Heart left ventricle (tissue), 16 donors: Measurements from ENCODE around the gene NPIPB13. TPM values are rescaled to one million over a fixed set of nuclear protein-coding genes. Genes with fewer than 3 reads are reported as not detected.
"Not testable (repeated sequence)": the region's sequence is repeated elsewhere in the genome, so short reads cannot be mapped to it uniquely, and the experiment has no call there.

Experiments
- ATAC-seq, 4 donors: fragments of 200-7000 bp; cut with Tn5 transposase; one replicate each; pipeline ENCODE4 v1.9.1; 2020 to 2022; ENCODE audit warnings: moderate library complexity in 4 of 4, mild to moderate bottlenecking in 3 of 4, moderate number of reproducible peaks in 1 of 4
- DNase-seq, 5 donors: peaks; one replicate each; pipeline ENCODE4 v3.0.0-alpha.2; 2020
- H3K27ac ChIP-seq, 12 donors: fragments of 200-600 bp; sonication (generic) in 4 of 12; one replicate each; pipeline versions ENCODE4 v1.5.0 to v1.8.0; 2016 to 2022; ENCODE audit warnings: mild to moderate bottlenecking in 2 of 12
- H3K27me3 ChIP-seq, 9 donors: fragments of 200-600 bp; sonication (generic) in 2 of 9; one replicate each; pipeline versions ENCODE4 v1.5.1 to v1.8.0; 2016 to 2022; ENCODE audit warnings: mild to moderate bottlenecking in 3 of 9
- H3K36me3 ChIP-seq, 9 donors: fragments of 200-600 bp; sonication (generic) in 2 of 9; one replicate each; pipeline versions ENCODE4 v1.5.0 to v1.8.0; 2018 to 2022; ENCODE audit warnings: mild to moderate bottlenecking in 2 of 9
- H3K4me1 ChIP-seq, 12 donors: fragments of 200-600 bp; sonication (generic) in 4 of 12; one replicate each; pipeline versions ENCODE4 v1.5.0 to v1.8.0; 2016 to 2022; ENCODE audit warnings: mild to moderate bottlenecking in 3 of 12
- H3K4me3 ChIP-seq, 12 donors: fragments of 200-600 bp; sonication (generic) in 4 of 12; one replicate each; pipeline versions ENCODE4 v1.5.0 to v1.8.0; 2017 to 2022; ENCODE audit warnings: mild to moderate bottlenecking in 9 of 12, moderate library complexity in 4 of 12
- H3K9me3 ChIP-seq, 12 donors: fragments of 200-600 bp; sonication (generic) in 4 of 12; one replicate each; pipeline versions ENCODE4 v1.5.0 to v1.8.0; 2016 to 2022; ENCODE audit warnings: mild to moderate bottlenecking in 1 of 12
- WGBS, 4 donors: extraction: QIAGEN DNeasy Blood & Tissue Kit in 2 of 4; methylation state at CpG; one replicate each; pipeline versions ENCODE4 v1.1.5 to v1.1.7; 2013 to 2018; 5-methylcytosine and 5-hydroxymethylcytosine counted together
- intact Hi-C, 10 donors: fragments of 100-400 bp; cut with DNase I; formaldehyde crosslinking; loops; one replicate each; pipeline versions ENCODE4 v1.11.1 to v1.14.2; 2022
- polyA plus RNA-seq, 2 donors: library from polyadenylated mRNA; stranded (reverse); fragments of 200-250 nt; gene quantifications; one replicate each; pipeline ENCODE4 v1.2.3, GENCODE V29; 2013
- total RNA-seq, 9 donors: library from RNA; depleted of rRNA in 2 of 9; stranded (reverse); fragments of >200 nt in 2 of 9; fragmentation: NEBNext Ultra II Directional in 3 of 9; extraction: Animal tissue kit (Norgen Biotek cat#: 25700) in 3 of 9; gene quantifications; one replicate each; pipeline versions ENCODE4 v1.1.0 to v1.2.4, GENCODE V29; 2016 to 2023
- donor health status: ischemic (EF 13 %, LVEDD 7.1; RV severe dilation, severe dysfunction).
- donor health status: healthy with polysubstance abuse.
- donor health status: DM: no; HTN: yes; CAD: no.
- donor health status: DM: no; HTN: no; CAD: no.
- donor health status: ischemic (EF 25% LVEDD 6.9; RV normal size, moderate dysfunction).
- donor health status: ischemic (EF 25% LVEDD 5.7; RV mildly dilated, moderate dysfunction).
- donor health status: healthy.
- donor health status: DM: yes; HTN: yes; CAD: no.
- donor health status: ischemic (EF 35%, LVEDD 5.7; RV mildly dilated, moderate dysfunction).
- donor health status: nonischemic (EF 11% LVEDD 7.7; RV severe dilation, severe dysfunction).
- donor health status: DM: yes; HTN: yes; CAD: no.
- donor health status: PGD.
- donor health status: ischemic (EF 29% LVEDD 5.4; RV normal size, mild dysfunction).
- donor health status: nonischemic (EF 23%, LVEDD 6.1; RV moderate dilation, normal function).

The NPIPB13 gene
- total and polyA plus RNA-seq, 11 donors: 0.63 to 12.3 (median 3.5) TPM

- no CpG with 5 or more reads among the region's 3 CpGs for WGBS, 4 donors
- intact Hi-C loops: not testable (repeated sequence)
These were observed 49.2 kb downstream of the NPIPB13 start, which contains the start of gene SULT1A3 for GRCh38 chr16:30199049-30199448. TSS of gene SULT1A3 (plus strand) at chr16:30199255. CDS start at chr16:30200729, 1,474 bp downstream.

More at GRCh38 chr16:30199049-30199448, 49.2 kb downstream of the NPIPB13 start, which contains the start of gene SULT1A3:
- H3K4me1 ChIP-seq, H3K27ac ChIP-seq, H3K27me3 ChIP-seq, H3K36me3 ChIP-seq, DNase-seq, H3K4me3 ChIP-seq, H3K9me3 ChIP-seq: not testable (repeated sequence)
- peak; percentile 34 to 61 (median 44) for ATAC-seq

Other genes with a start within 250 kb of the NPIPB13 start
- gene DOC2A, start 237.5 kb downstream of the NPIPB13 start, total RNA-seq: 1 to 10 TPM in 1 of 9 donors, under 1 TPM in 4, not detected in 4; 0.09 to 1.4 (median 0.91) TPM
- gene DOC2A, start 237.5 kb downstream of the NPIPB13 start, polyA plus RNA-seq: under 1 TPM; 0.22 to 0.88 TPM
- gene C16orf92, start 225.3 kb downstream of the NPIPB13 start, total RNA-seq: not detected
- not detected for gene C16orf92, start 225.3 kb downstream of the NPIPB13 start, polyA plus RNA-seq
- not detected for gene TLCD3B, start 217.2 kb downstream of the NPIPB13 start, total RNA-seq
- not detected for gene TLCD3B, start 217.2 kb downstream of the NPIPB13 start, polyA plus RNA-seq
- gene ALDOA, start 182.7 kb downstream of the NPIPB13 start, total RNA-seq: 1,000 to 10,000 TPM; 2,644 to 5,076 (median 3,574) TPM
- 1,000 to 10,000 TPM; 2,585 to 3,542 TPM for gene ALDOA, start 182.7 kb downstream of the NPIPB13 start, polyA plus RNA-seq
- gene PPP4C, start 172.5 kb downstream of the NPIPB13 start, total RNA-seq: 10 to 100 TPM; 29.9 to 65.9 (median 41.1) TPM
- gene PPP4C, start 172.5 kb downstream of the NPIPB13 start, polyA plus RNA-seq: 10 to 100 TPM; 43.5 to 89.0 TPM
- under 1 TPM in 8 of 9 donors, not detected in 1; 0.39 to 0.95 (median 0.72) TPM for gene TBX6, start 156.6 kb downstream of the NPIPB13 start, total RNA-seq
- gene TBX6, start 156.6 kb downstream of the NPIPB13 start, polyA plus RNA-seq: under 1 TPM; 0.26 to 0.84 TPM
- gene YPEL3, start 152.3 kb downstream of the NPIPB13 start, total RNA-seq: 100 to 1,000 TPM in 2 of 9 donors, 10 to 100 TPM in 7; 34.8 to 248 (median 49.3) TPM
- gene YPEL3, start 152.3 kb downstream of the NPIPB13 start, polyA plus RNA-seq: 100 to 1,000 TPM in 1 of 2 donors, 10 to 100 TPM in 1; 57.1 to 106 TPM
- gene GDPD3, start 134.9 kb downstream of the NPIPB13 start, total RNA-seq: 1 to 10 TPM in 7 of 9 donors, under 1 TPM in 2; 0.36 to 5.3 (median 2.2) TPM
- 1 to 10 TPM; 1.1 to 2.0 TPM for gene GDPD3, start 134.9 kb downstream of the NPIPB13 start, polyA plus RNA-seq
- 10 to 100 TPM; 32.9 to 79.4 (median 50.2) TPM for gene MAPK3, start 125.3 kb downstream of the NPIPB13 start, total RNA-seq
- gene MAPK3, start 125.3 kb downstream of the NPIPB13 start, polyA plus RNA-seq: 10 to 100 TPM; 49.4 to 61.3 TPM
- gene CORO1A, start 64.9 kb downstream of the NPIPB13 start, total RNA-seq: 100 to 1,000 TPM in 1 of 9 donors, 10 to 100 TPM in 3, 1 to 10 TPM in 5; 4.3 to 102 (median 8.5) TPM
- gene CORO1A, start 64.9 kb downstream of the NPIPB13 start, polyA plus RNA-seq: 10 to 100 TPM in 1 of 2 donors, 1 to 10 TPM in 1; 6.4 to 16.8 TPM
- 100 to 1,000 TPM in 2 of 9 donors, 10 to 100 TPM in 7; 41.6 to 129 (median 58.2) TPM for gene BOLA2B, start 54.8 kb downstream of the NPIPB13 start, total RNA-seq
- gene BOLA2B, start 54.8 kb downstream of the NPIPB13 start, polyA plus RNA-seq: 100 to 1,000 TPM; 140 to 204 TPM
- 10 to 100 TPM in 7 of 9 donors, 1 to 10 TPM in 2; 8.2 to 32.2 (median 26.0) TPM for gene SLX1A, start 54.6 kb downstream of the NPIPB13 start, total RNA-seq
- gene SLX1A, start 54.6 kb downstream of the NPIPB13 start, polyA plus RNA-seq: 10 to 100 TPM; 19.2 to 25.6 TPM
- gene SULT1A3, start 49.2 kb downstream of the NPIPB13 start, total RNA-seq: 10 to 100 TPM in 3 of 9 donors, 1 to 10 TPM in 6; 1.2 to 14.9 (median 9.7) TPM
- gene SULT1A3, start 49.2 kb downstream of the NPIPB13 start, polyA plus RNA-seq: 10 to 100 TPM in 1 of 2 donors, 1 to 10 TPM in 1; 5.2 to 10.8 TPM
- gene CD2BP2, start 106.8 kb upstream of the NPIPB13 start, total RNA-seq: 10 to 100 TPM; 21.5 to 54.5 (median 39.8) TPM
- 10 to 100 TPM; 21.9 to 51.9 TPM for gene CD2BP2, start 106.8 kb upstream of the NPIPB13 start, polyA plus RNA-seq
- 10 to 100 TPM; 16.9 to 33.2 (median 24.2) TPM for gene TBC1D10B, start 122.0 kb upstream of the NPIPB13 start, total RNA-seq
- 10 to 100 TPM; 18.1 to 40.0 TPM for gene TBC1D10B, start 122.0 kb upstream of the NPIPB13 start, polyA plus RNA-seq
- not detected for gene MYL11, start 126.3 kb upstream of the NPIPB13 start, total RNA-seq
- gene MYL11, start 126.3 kb upstream of the NPIPB13 start, polyA plus RNA-seq: not detected
- gene SEPTIN1, start 134.1 kb upstream of the NPIPB13 start, total RNA-seq: 1 to 10 TPM in 6 of 9 donors, under 1 TPM in 2, not detected in 1; 0.67 to 9.2 (median 1.5) TPM
- 1 to 10 TPM in 1 of 2 donors, under 1 TPM in 1; 0.44 to 2.4 TPM for gene SEPTIN1, start 134.1 kb upstream of the NPIPB13 start, polyA plus RNA-seq
- 10 to 100 TPM in 1 of 9 donors, 1 to 10 TPM in 8; 4.1 to 10.3 (median 5.9) TPM for gene ZNF48, start 146.9 kb upstream of the NPIPB13 start, total RNA-seq
- gene ZNF48, start 146.9 kb upstream of the NPIPB13 start, polyA plus RNA-seq: 10 to 100 TPM in 1 of 2 donors, 1 to 10 TPM in 1; 3.1 to 11.0 TPM
- gene ZNF771, start 159.1 kb upstream of the NPIPB13 start, total RNA-seq: 10 to 100 TPM in 2 of 9 donors, 1 to 10 TPM in 7; 4.8 to 18.8 (median 6.8) TPM
- gene ZNF771, start 159.1 kb upstream of the NPIPB13 start, polyA plus RNA-seq: 10 to 100 TPM in 1 of 2 donors, 1 to 10 TPM in 1; 4.4 to 13.6 TPM
- gene DCTPP1, start 181.6 kb upstream of the NPIPB13 start, total RNA-seq: 10 to 100 TPM; 18.9 to 32.6 (median 28.4) TPM
- 10 to 100 TPM; 13.8 to 68.7 TPM for gene DCTPP1, start 181.6 kb upstream of the NPIPB13 start, polyA plus RNA-seq
- gene SEPHS2, start 197.4 kb upstream of the NPIPB13 start, total RNA-seq: 10 to 100 TPM; 15.1 to 46.2 (median 30.0) TPM
- 10 to 100 TPM; 18.9 to 62.8 TPM for gene SEPHS2, start 197.4 kb upstream of the NPIPB13 start, polyA plus RNA-seq
- gene ITGAL, start 224.3 kb upstream of the NPIPB13 start, total RNA-seq: 10 to 100 TPM in 2 of 9 donors, 1 to 10 TPM in 4, under 1 TPM in 3; 0.25 to 29.5 (median 1.8) TPM
- gene ITGAL, start 224.3 kb upstream of the NPIPB13 start, polyA plus RNA-seq: 1 to 10 TPM in 1 of 2 donors, under 1 TPM in 1; 0.47 to 1.3 TPM